Breast epithelium (tissue), 4 donors: ENCODE results near the gene IL1RN. TPM values are rescaled to one million over a fixed set of nuclear protein-coding genes. Genes with fewer than 3 reads are reported as not detected.
A peak's percentile ranks its signal among the peaks of the same experiment; 100 is the strongest.

Source experiments
- DNase-seq, 2 donors: peaks; one replicate each; pipeline ENCODE4 v3.0.0-alpha.2; 2019; ENCODE audit warnings: low spot score in 2 of 2
- H3K27ac ChIP-seq, 2 donors: fragments of 200-600 bp; sonication (generic) in 1 of 2; one replicate each; pipeline ENCODE4 v1.5.1; 2016 to 2019; ENCODE audit warnings: mild to moderate bottlenecking in 1 of 2
- H3K27me3 ChIP-seq, 2 donors: fragments of 200-600 bp; sonication (generic) in 1 of 2; one replicate each; pipeline versions ENCODE4 v1.5.1 to v1.6.0; 2017 to 2019; ENCODE audit warnings: control low read depth in 1 of 2, mild to moderate bottlenecking in 1 of 2
- H3K36me3 ChIP-seq: fragments of 200-600 bp; one replicate; pipeline ENCODE4 v1.5.1; 2019
- H3K4me1 ChIP-seq, 2 donors: fragments of 200-600 bp; sonication (generic); one replicate each; pipeline ENCODE4 v1.5.1; 2016 to 2019; ENCODE audit warnings: control low read depth in 1 of 2
- H3K4me3 ChIP-seq, 3 donors: fragments of 200-600 bp; sonication (generic); 1 replicate in 2 of 3; 2 replicates in 1 of 3; pipeline ENCODE4 v1.5.1; 2016 to 2019; ENCODE audit warnings: mild to moderate bottlenecking in 3 of 3, moderate library complexity in 2 of 3
- H3K9me3 ChIP-seq, 2 donors: fragments of 200-600 bp; sonication (generic) in 1 of 2; one replicate each; pipeline ENCODE4 v1.5.1; 2016 to 2019; ENCODE audit warnings: control low read depth in 1 of 2
- POLR2A ChIP-seq: fragments of 450-650 bp; IDR thresholded peaks from one replicate; pipeline ENCODE4 v1.6.1; 2016; ENCODE audit warnings: antibody characterized with exemption, mild to moderate bottlenecking, moderate library complexity
- POLR2AphosphoS5 ChIP-seq, 3 donors: sonication (generic); formaldehyde crosslinking; IDR thresholded peaks; one replicate each; pipeline ENCODE4 v1.6.1; 2017; ENCODE audit warnings: antibody characterized with exemption in 3 of 3
- intact Hi-C: fragments of 100-400 bp; cut with DNase I; formaldehyde crosslinking; loops from one replicate; pipeline ENCODE4 v1.15.1; 2023; ENCODE audit warnings: low total_unique reads
- total RNA-seq, 3 donors: library from RNA; depleted of rRNA; stranded (reverse); fragments of >200 nt; gene quantifications; one replicate each; pipeline ENCODE4 v1.1.0, GENCODE V29; 2016
- TF ChIP-seq, protein P1 (sequence below), 3 donors: fragments of 450-650 bp; IDR thresholded peaks; one replicate each; pipeline ENCODE4 v1.5.1; 2016 to 2017; ENCODE audit warnings: antibody characterized with exemption in 3 of 3, mild to moderate bottlenecking in 3 of 3, moderate library complexity in 3 of 3

Gene IL1RN
- total RNA-seq, 3 donors from 2014 or later: 0.66 to 3.8 (median 1.6) TPM

- H3K27me3 ChIP-seq: no peaks in the 10 kb centered on the region
- H3K36me3 ChIP-seq: no peaks in the 10 kb centered on the region
- peak overlapping the region in 1 of 3 donors; percentile 74 for H3K4me3 ChIP-seq
- no peaks in the 10 kb centered on the region for H3K4me1 ChIP-seq
- intact Hi-C loops: no loop called here
- TF ChIP-seq POLR2A (no peak), POLR2AphosphoS5 (IDR thresholded peaks at IDR 0.05) (no peak)
- TF ChIP-seq, protein P1, sequence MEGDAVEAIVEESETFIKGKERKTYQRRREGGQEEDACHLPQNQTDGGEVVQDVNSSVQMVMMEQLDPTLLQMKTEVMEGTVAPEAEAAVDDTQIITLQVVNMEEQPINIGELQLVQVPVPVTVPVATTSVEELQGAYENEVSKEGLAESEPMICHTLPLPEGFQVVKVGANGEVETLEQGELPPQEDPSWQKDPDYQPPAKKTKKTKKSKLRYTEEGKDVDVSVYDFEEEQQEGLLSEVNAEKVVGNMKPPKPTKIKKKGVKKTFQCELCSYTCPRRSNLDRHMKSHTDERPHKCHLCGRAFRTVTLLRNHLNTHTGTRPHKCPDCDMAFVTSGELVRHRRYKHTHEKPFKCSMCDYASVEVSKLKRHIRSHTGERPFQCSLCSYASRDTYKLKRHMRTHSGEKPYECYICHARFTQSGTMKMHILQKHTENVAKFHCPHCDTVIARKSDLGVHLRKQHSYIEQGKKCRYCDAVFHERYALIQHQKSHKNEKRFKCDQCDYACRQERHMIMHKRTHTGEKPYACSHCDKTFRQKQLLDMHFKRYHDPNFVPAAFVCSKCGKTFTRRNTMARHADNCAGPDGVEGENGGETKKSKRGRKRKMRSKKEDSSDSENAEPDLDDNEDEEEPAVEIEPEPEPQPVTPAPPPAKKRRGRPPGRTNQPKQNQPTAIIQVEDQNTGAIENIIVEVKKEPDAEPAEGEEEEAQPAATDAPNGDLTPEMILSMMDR (IDR thresholded peaks at IDR 0.05): no peak
- H3K9me3 ChIP-seq: no peaks in the 10 kb centered on the region
- no peak for DNase-seq
- H3K27ac ChIP-seq: peak overlapping the region in 1 of 2 donors; percentile 93
Measured at GRCh38 chr2:113158884-113159553, 31.6 kb downstream of the IL1RN start.

- DNase-seq: no peak
- TF ChIP-seq POLR2AphosphoS5 (IDR thresholded peaks at IDR 0.05): no peak
- TF ChIP-seq, protein P1 (IDR thresholded peaks at IDR 0.05): no peak
- TF ChIP-seq POLR2A: no peak
- H3K27me3 ChIP-seq: no peaks in the 10 kb centered on the region
- no peaks in the 10 kb centered on the region for H3K36me3 ChIP-seq
- intact Hi-C loops: no loop called here
- H3K4me3 ChIP-seq: no peak overlapping the region
- no peaks in the 10 kb centered on the region for H3K4me1 ChIP-seq
- no peaks in the 10 kb centered on the region for H3K9me3 ChIP-seq
- no peak overlapping the region for H3K27ac ChIP-seq
Measured at GRCh38 chr2:113160248-113160647, 32.9 kb downstream of the IL1RN start.

DNA sequence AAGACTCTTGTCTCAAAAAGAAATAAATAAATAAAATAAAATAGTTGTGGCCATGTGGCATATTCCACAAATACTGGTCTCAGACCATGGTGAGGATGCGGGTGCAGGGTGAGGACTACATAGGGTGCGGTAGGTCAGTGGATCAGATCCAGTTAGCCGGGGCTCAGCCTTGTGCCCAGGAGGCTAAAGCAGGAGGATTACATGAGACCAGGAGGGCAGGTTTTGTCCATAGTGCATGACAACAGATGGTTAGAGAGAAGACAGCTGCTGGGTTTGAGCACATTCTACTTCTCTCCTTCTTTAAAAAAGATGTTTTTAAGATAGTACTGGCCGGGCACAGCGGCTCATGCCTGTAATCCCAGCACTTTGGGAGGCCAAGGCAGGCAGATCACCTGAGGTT, 33.6 kb downstream of the IL1RN start:
- TF ChIP-seq POLR2AphosphoS5 (IDR thresholded peaks at IDR 0.05): no peak
- TF ChIP-seq, protein P1 (IDR thresholded peaks at IDR 0.05): no peak
- no peak for TF ChIP-seq POLR2A

DNA sequence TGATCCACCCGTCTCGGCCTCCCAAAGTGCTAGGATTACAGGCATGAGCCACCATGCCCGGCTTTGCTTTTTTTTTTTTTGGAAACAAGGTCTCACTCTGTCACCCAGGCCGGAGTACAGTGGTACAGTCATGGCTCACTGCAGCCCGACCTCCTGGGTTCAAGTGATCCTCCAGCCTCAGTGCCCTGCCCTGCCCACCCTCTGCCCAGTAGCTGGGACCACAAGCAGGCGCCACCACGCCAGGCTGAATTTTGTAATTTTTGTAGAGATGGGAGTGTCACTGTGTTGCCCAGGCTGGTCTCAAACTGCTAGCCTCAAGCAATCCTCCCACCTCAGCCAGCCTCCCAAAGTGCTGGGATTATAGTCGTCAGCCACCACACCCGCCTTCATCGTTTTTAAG, 34.8 kb downstream of the IL1RN start:
- no peak for TF ChIP-seq POLR2A
- TF ChIP-seq POLR2AphosphoS5 (IDR thresholded peaks at IDR 0.05): no peak
- TF ChIP-seq, protein P1 (IDR thresholded peaks at IDR 0.05): no peak
- H3K9me3 ChIP-seq: no peaks in the 10 kb centered on the region
- no peaks in the 10 kb centered on the region for H3K4me1 ChIP-seq
- intact Hi-C loops: no loop called here
- H3K36me3 ChIP-seq: no peaks in the 10 kb centered on the region
- H3K4me3 ChIP-seq: no peak overlapping the region
- H3K27me3 ChIP-seq: no peaks in the 10 kb centered on the region
- H3K27ac ChIP-seq: no peak overlapping the region
- DNase-seq: no peak

More for the DNA sequence above, 33.6 kb downstream of the IL1RN start:
- Histone ChIP-seq H3K27ac (no peak overlapping the region), H3K9me3 (no peaks in the 10 kb centered on the region), H3K36me3 (no peaks in the 10 kb centered on the region), H3K4me1 (no peaks in the 10 kb centered on the region), H3K27me3 (no peaks in the 10 kb centered on the region), H3K4me3 (no peak overlapping the region)
- DNase-seq: no peak
- intact Hi-C loops: no loop called here

DNA sequence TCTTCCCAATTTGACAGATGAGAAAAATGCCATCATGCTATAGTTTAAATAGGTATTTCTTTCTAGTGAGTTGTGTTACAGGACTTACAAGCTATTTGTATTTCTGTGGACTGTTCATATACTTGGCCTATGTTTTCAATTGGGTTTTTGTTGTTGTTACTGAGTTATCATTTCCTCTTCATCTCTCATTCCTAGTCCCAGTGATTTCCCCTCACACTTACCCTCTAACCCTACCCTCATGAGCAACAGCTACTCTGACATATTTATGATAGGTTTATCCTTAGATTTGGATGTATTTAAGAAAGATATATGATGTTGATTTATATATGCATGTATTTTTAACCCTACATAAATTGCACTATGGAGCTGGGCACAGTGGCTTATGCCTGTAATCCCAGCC, 35.5 kb downstream of the IL1RN start:
- H3K27me3 ChIP-seq: no peaks in the 10 kb centered on the region
- TF ChIP-seq, protein P1 (IDR thresholded peaks at IDR 0.05): no peak
- TF ChIP-seq POLR2A (no peak), POLR2AphosphoS5 (IDR thresholded peaks at IDR 0.05) (no peak)
- intact Hi-C loops: no loop called here
- H3K9me3 ChIP-seq: no peaks in the 10 kb centered on the region
- no peak overlapping the region for H3K27ac ChIP-seq
- H3K36me3 ChIP-seq: no peaks in the 10 kb centered on the region
- DNase-seq: no peak
- no peak overlapping the region for H3K4me3 ChIP-seq
- no peaks in the 10 kb centered on the region for H3K4me1 ChIP-seq
